K562 (cell line): ENCODE results near the gene OLFML2A. TPM values are rescaled to one million over a fixed set of nuclear protein-coding genes. Genes with fewer than 3 reads are reported as not detected.

Experiments
- ATAC-seq: fragments of 200-7000 bp; cut with Tn5 transposase; 3 replicates; pipeline ENCODE4 v1.9.1; 2020; ENCODE audit warnings: moderate library complexity
- BruUV-seq: library from RNA; stranded (reverse); fragments of 400-500 nt; replicated peaks from 2 replicates; lab custom pipeline; 2021; lab: Mats Ljungman, UMichigan
- CTCF ChIA-PET: fragments of 300-600 bp; formaldehyde crosslinking; extraction: SDS; loops from one replicate; lab custom pipeline; 2021; ENCODE audit warnings: low intra/inter-chr PET ratio; lab: Yijun Ruan, JAX
- POLR2A ChIA-PET: fragments of 300-600, 350-650 bp; sonication (Branson Sonifier 250); formaldehyde crosslinking; extraction: SDS; loops from one replicate; lab custom pipeline; 2021; ENCODE audit warnings: antibody characterized with exemption, inconsistent platforms; lab: Yijun Ruan, JAX
- DNase-seq, 4 experiments: peaks; one replicate each; pipeline versions ENCODE4 v3.0.0 to v3.0.0-alpha.2; 2011 to 2018; ENCODE audit warnings: low spot score in 3 of 4, mixed read lengths in 3 of 4; ENCODE audit errors: extremely low read depth in 1 of 4
- FAIRE-seq: peaks from 2 replicates; lab custom pipeline; 2011; peaks lifted over from hg19 to GRCh38; lab: Jason Lieb, UNC
- H2AFZ ChIP-seq: 2 replicates; pipeline ENCODE4 v1.6.0; 2011; ENCODE audit warnings: low read depth, low read length, control low read depth, inconsistent platforms
- H3K27ac ChIP-seq: fragments of 200-600 bp; 3 replicates; pipeline ENCODE4 v1.8.0; 2011; ENCODE audit warnings: low read depth, mild to moderate bottlenecking, control low read depth, inconsistent platforms, low read length, moderate library complexity, mixed read lengths; ENCODE audit errors: extremely low read depth
- H3K27me3 ChIP-seq, 2 experiments: fragments of 300-600 bp in 1 of 2; 2 replicates in 1 of 2; 3 replicates in 1 of 2; pipeline versions ENCODE4 v1.6.0 to v1.8.0; 2011; ENCODE audit warnings: inconsistent platforms in 2 of 2, low read length in 2 of 2, mild to moderate bottlenecking in 1 of 2, mixed read lengths in 1 of 2, moderate library complexity in 1 of 2; ENCODE audit not compliant: control insufficient read depth in 2 of 2, insufficient read depth in 2 of 2
- H3K36me3 ChIP-seq: fragments of 300-600 bp; 3 replicates; pipeline ENCODE4 v1.8.0; 2011; ENCODE audit warnings: mild to moderate bottlenecking, low read length, inconsistent platforms; ENCODE audit not compliant: control insufficient read depth, insufficient read depth
- H3K4me1 ChIP-seq, 2 experiments: fragments of 200-600 bp in 1 of 2; replicated peaks in 1 of 2; 2 replicates in 1 of 2; 3 replicates in 1 of 2; pipeline versions ENCODE4 v1.5.1 to v1.8.0; 2011; ENCODE audit warnings: inconsistent platforms in 2 of 2, low read length in 2 of 2, mild to moderate bottlenecking in 1 of 2, mixed read lengths in 1 of 2, moderate library complexity in 1 of 2; ENCODE audit not compliant: control insufficient read depth in 2 of 2, insufficient read depth in 2 of 2
- H3K4me2 ChIP-seq: 2 replicates; pipeline ENCODE4 v1.6.1; 2011; ENCODE audit warnings: low read length, control low read depth, inconsistent platforms, mixed read lengths; ENCODE audit not compliant: insufficient read depth
- H3K4me3 ChIP-seq: fragments of 200-600 bp; sonication (generic), shearing (Covaris generic); 2 replicates; pipeline ENCODE4 v1.5.1; 2016; ENCODE audit warnings: control low read depth, inconsistent platforms
- H3K79me2 ChIP-seq: fragments of 200-600 bp; 3 replicates; pipeline ENCODE4 v1.8.0; 2011; ENCODE audit warnings: low read length, inconsistent platforms; ENCODE audit not compliant: control insufficient read depth, insufficient read depth
- H3K9ac ChIP-seq, 2 experiments: 2 replicates each; pipeline versions ENCODE4 v1.6.0 to v1.6.1; 2011; ENCODE audit warnings: low read depth in 2 of 2, low read length in 2 of 2, control low read depth in 1 of 2, inconsistent platforms in 1 of 2, mild to moderate bottlenecking in 1 of 2, mixed read lengths in 1 of 2; ENCODE audit not compliant: insufficient read depth in 1 of 2
- H3K9me1 ChIP-seq: one replicate; pipeline ENCODE4 v1.6.0; 2011; ENCODE audit warnings: inconsistent platforms, mild to moderate bottlenecking, low read length, moderate library complexity; ENCODE audit not compliant: control insufficient read depth, insufficient read depth
- H3K9me3 ChIP-seq: replicated peaks from 2 replicates; pipeline ENCODE4 v1.5.1; 2011; ENCODE audit warnings: low read depth, low read length, inconsistent platforms; ENCODE audit not compliant: control insufficient read depth, insufficient read depth
- H4K20me1 ChIP-seq: replicated peaks from 2 replicates; pipeline ENCODE4 v1.6.1; 2011; ENCODE audit warnings: low read length, inconsistent platforms, mixed read lengths; ENCODE audit not compliant: control insufficient read depth, insufficient read depth
- CEBPG ChIP-seq, 3 experiments: fragments of 200-800 bp in 1 of 3; sonication (Bioruptor generic) in 1 of 3; sonication (generic) in 1 of 3; formaldehyde crosslinking in 1 of 3; IDR thresholded peaks in 2 of 3; conservative IDR thresholded peaks in 1 of 3; 2 replicates each; pipeline versions ENCODE4 v1.6.1 to v1.8.0; 2016 to 2022; ENCODE audit warnings: missing compliant biosample characterization in 2 of 3, missing genetic modification characterization in 2 of 3, mild to moderate bottlenecking in 1 of 3, missing genetic modification reagents in 1 of 3
- MCM2 ChIP-seq: fragments of 450-650 bp; IDR thresholded peaks from 2 replicates; pipeline ENCODE4 v1.6.1; 2017; ENCODE audit warnings: low read depth, mild to moderate bottlenecking
- SMAD1 ChIP-seq: fragments of 150-350 bp; IDR thresholded peaks from 2 replicates; pipeline ENCODE4 v1.6.1; 2014; ENCODE audit warnings: low read length, low read depth; ENCODE audit not compliant: partially characterized antibody
- SRSF9 ChIP-seq: fragments of 200-400 bp; formaldehyde crosslinking; IDR thresholded peaks from 2 replicates; pipeline ENCODE4 v1.6.1; 2017; ENCODE audit warnings: low read depth, low read length, borderline replicate concordance
- ZNF589 ChIP-seq: fragments of 200-800 bp; sonication (Bioruptor generic); IDR thresholded peaks from 2 replicates; pipeline ENCODE4 v1.6.1; 2016; ENCODE audit warnings: low read depth, missing genetic modification characterization, missing compliant biosample characterization
- WGBS: fragments of 100-300 bp; shearing (Covaris generic); methylation state at CpG from one replicate; pipeline ENCODE4 v1.1.6; 2016; ENCODE audit warnings: low coverage, mixed read lengths; ENCODE audit not compliant: insufficient coverage; ENCODE audit errors: missing lambda C conversion rate; 5-methylcytosine and 5-hydroxymethylcytosine counted together
- in situ Hi-C: fragments of 300-500 bp; cut with MboI; formaldehyde crosslinking; loops from 4 replicates; pipeline ENCODE4 v1.15.0; 2018; ENCODE audit warnings: inconsistent platforms, mixed read lengths
- intact Hi-C: fragments of 100-400 bp; cut with micrococcal nuclease; formaldehyde crosslinking; loops from 2 replicates; pipeline ENCODE4 v1.14.2; 2022
- polyA plus RNA-seq, 8 experiments: library from polyadenylated mRNA; depleted of rRNA in 4 of 8; stranded (reverse) in 5 of 8; unstranded in 3 of 8; fragments of >200 nt; fragmentation: Nextera tagmentation in 2 of 8; fragmentation: Illumina TruSeq in 1 of 8; extraction: Ambion mirVana in 2 of 8; extraction: Trizol in 1 of 8; gene quantifications; 2 replicates each; pipeline versions ENCODE4 v1.2.1 to v1.2.3, GENCODE V29; 2011 to 2014; ENCODE audit warnings: inconsistent platforms in 1 of 8, missing spikeins in 1 of 8
- total RNA-seq, 7 experiments: library from RNA; depleted of rRNA in 6 of 7; stranded (reverse); fragments of >200 nt in 6 of 7; fragmentation: Illumina TruSeq in 2 of 7; extraction: Trizol in 2 of 7; gene quantifications; 2 replicates each; pipeline versions ENCODE4 v1.2.1 to v1.2.3, GENCODE V29; 2011 to 2021; ENCODE audit warnings: low replicate concordance in 1 of 7

OLFML2A gene
- total and polyA plus RNA-seq, 9 of the 15 experiments (the other 6 are each of a cell fraction or from before 2014, with no cell fraction given) = 0.16 TPM; not detected in 8

- intact Hi-C loops = no loop called here
- FAIRE-seq = no peak
- ATAC-seq = no peak
- no peaks in the 10 kb centered on the region for H3K27me3 ChIP-seq
- CTCF ChIA-PET = no interaction called here
- no peak overlapping the region for H3K4me3 ChIP-seq
- no peak overlapping the region; the same call in 1 of the 2 replicates for H2AFZ ChIP-seq
- H3K79me2 ChIP-seq = no peaks in the 10 kb centered on the region
- WGBS = 68% methylated on average over 6 of the region's 6 CpGs
- no peaks in the 10 kb centered on the region for H3K9me3 ChIP-seq
- H3K4me2 ChIP-seq = no peak overlapping the region
- no peak for TF ChIP-seq SRSF9
- no peak for TF ChIP-seq ZNF589 (CRISPR knock-in tag)
- TF ChIP-seq CEBPG (CRISPR knock-in tag; IDR thresholded peaks at IDR 0.05) = no peak
- TF ChIP-seq CEBPG (tag; conservative IDR thresholded peaks at IDR 0.05 in 1 of 2, IDR thresholded peaks at IDR 0.05 in 1 of 2) = no peak
- TF ChIP-seq SMAD1 = no peak
- no peak for TF ChIP-seq MCM2
- TF ChIP-seq, all 486 proteins: peak for 0
- Histone ChIP-seq H3K4me1 (peaks cover 2 to 24% of the 10 kb centered on the region in 2 experiments; a peak in 4 of 5 replicates), H3K36me3 (no peaks in the 10 kb centered on the region), H4K20me1 (no peaks in the 10 kb centered on the region), H3K9ac (no peak overlapping the region), H3K9me1 (no peaks in the 10 kb centered on the region), H3K27ac (no peak overlapping the region)
- BruUV-seq = no TSS peak
- no peak for DNase-seq
- in situ Hi-C loops = no loop called here
- POLR2A ChIA-PET = interaction anchor here (1.0 to 1.4 kb wide), 2 partner anchors 9 to 12 kb away, joined by 3 read pairs; no protein-coding TSS in a partner anchor
Observed at GRCh38 chr9:124809211-124809610, 32.3 kb downstream of the OLFML2A start.
